ENCODE results near the gene DIS3L2. TPM values are rescaled to one million over a fixed set of nuclear protein-coding genes. Genes with fewer than 3 reads are reported as not detected.
"Not testable (repeated sequence)": the region's sequence is repeated elsewhere in the genome, so short reads cannot be mapped to it uniquely, and the experiment has no call there.

DIS3L2 gene
- total RNA-seq, 1 experiment from 2014 or later: 20.2 TPM

DNA sequence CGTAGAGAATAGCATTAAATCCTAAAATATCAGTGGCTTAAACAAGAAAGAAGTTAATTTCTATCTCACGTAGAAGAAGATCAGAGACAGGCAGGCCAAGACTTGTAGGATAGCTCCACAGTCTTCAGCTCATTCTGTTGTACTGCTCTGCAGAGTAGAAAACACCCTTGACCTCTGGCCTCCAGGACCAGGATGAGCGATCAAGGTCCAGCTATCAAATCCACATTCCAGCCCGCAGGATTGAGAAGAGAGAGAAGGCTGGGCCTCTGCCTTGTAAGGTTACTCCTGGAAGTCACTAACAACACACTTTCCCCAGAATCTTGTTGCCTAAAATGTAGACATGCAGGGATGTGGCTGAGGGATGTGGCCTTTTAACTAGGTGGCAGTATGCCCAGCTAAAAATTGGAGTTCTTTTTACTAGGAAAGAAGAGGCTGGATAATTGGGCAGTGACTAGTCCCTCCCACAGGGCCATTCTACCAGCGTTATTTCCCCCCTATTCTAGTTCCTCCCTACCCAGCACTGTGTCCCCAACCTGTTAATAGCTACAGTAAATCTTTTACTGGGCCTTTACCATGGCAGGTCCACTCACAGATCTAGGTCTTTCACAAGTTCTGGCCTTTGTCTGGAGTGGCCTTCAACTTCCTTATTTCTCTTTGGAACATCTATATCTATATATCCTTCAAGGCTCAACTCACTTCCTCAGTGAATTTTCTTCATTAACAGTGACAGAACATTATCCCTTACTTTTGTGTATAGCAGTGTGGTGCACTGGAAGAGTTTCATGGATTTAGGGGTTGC is 165.0 kb downstream of the DIS3L2 start:
- DNase-seq (ENCODE audit: low read depth): no peak
- in situ Hi-C loops (cut with HindIII; ENCODE audit: low pct_unique_long_range_greater_than_20kb, low sequenced_read_pairs): no loop called here

GRCh38 chr2:232129483-232129882 is 168.0 kb downstream of the DIS3L2 start:
- in situ Hi-C loops (cut with HindIII; ENCODE audit: low pct_unique_long_range_greater_than_20kb, low sequenced_read_pairs): no loop called here

DNA sequence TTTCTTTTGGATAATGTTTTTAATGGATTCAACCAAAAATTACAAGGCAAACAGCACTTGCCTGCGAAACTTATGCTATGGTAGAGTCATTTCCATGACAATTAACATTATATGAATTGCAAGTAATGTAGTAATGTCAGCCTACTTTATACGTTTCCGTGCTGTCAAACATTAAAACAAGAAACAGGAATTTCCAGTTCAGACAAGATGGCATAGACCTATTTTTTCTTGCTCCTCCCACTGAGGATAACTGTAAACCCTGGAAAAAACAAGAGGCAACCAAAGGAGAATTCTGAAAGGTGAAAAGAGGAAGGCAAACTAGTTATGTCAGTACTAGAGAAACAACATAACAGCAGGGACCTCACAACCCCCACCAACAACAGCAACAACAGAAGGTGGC is 170.7 kb downstream of the DIS3L2 start:
- in situ Hi-C loops (cut with HindIII; ENCODE audit: low pct_unique_long_range_greater_than_20kb, low sequenced_read_pairs): no loop called here

More at GRCh38 chr2:232129483-232129882, 168.0 kb downstream of the DIS3L2 start:
- DNase-seq (ENCODE audit: low read depth): no peak

DNA sequence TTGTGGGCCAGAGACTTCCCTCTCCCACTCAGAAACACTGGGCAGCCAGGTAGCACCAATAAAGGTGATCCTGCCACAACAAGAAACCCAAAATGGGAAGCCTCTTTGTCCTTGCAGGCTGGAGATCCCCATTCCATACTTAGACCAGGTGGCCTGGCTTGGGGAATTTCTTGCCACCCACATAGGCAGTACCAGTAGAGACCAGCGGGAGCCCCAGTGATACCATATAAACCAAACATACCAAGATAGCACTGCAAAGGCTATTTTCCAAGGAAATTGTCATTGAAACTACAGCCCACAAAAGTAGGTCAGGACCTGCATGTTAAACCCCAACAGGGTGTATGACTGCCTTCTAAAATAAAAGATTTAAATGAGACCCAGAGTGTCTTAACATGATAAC is 171.6 kb downstream of the DIS3L2 start:
- DNase-seq (ENCODE audit: low read depth): no peak
- in situ Hi-C loops (cut with HindIII; ENCODE audit: low pct_unique_long_range_greater_than_20kb, low sequenced_read_pairs): no loop called here

More for the DNA sequence above, 170.7 kb downstream of the DIS3L2 start:
- no peak for DNase-seq (ENCODE audit: low read depth)

DNA sequence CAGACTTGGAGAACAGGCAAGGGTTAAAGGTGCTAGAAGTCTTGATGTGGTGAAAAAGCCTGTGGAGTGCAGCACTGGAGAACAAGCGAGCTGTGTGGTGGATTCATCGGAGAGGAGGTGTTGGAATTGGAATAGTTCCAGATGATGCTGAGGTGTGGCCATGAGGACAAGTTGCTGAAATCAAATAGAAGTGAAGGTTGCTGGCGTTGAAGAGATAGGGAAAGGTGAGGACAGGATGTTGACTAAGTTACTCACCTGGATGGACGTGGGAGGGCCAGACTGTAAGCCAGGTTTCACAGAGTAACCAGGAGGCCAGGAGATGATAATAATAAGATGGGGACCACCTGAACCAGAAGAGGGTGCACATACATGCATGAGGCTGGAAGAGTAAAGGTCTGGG is 173.4 kb downstream of the DIS3L2 start:
- in situ Hi-C loops (cut with HindIII; ENCODE audit: low pct_unique_long_range_greater_than_20kb, low sequenced_read_pairs): no loop called here
- DNase-seq (ENCODE audit: low read depth): no peak

GRCh38 chr2:232137356-232138147 is 176.0 kb downstream of the DIS3L2 start:
- in situ Hi-C loops (cut with HindIII; ENCODE audit: low pct_unique_long_range_greater_than_20kb, low sequenced_read_pairs): no loop called here
- no peak for DNase-seq (ENCODE audit: low read depth)

GRCh38 chr2:232138441-232138840 is 176.9 kb downstream of the DIS3L2 start:
- in situ Hi-C loops (cut with HindIII; ENCODE audit: low pct_unique_long_range_greater_than_20kb, low sequenced_read_pairs): no loop called here
- no peak for DNase-seq (ENCODE audit: low read depth)

DNA sequence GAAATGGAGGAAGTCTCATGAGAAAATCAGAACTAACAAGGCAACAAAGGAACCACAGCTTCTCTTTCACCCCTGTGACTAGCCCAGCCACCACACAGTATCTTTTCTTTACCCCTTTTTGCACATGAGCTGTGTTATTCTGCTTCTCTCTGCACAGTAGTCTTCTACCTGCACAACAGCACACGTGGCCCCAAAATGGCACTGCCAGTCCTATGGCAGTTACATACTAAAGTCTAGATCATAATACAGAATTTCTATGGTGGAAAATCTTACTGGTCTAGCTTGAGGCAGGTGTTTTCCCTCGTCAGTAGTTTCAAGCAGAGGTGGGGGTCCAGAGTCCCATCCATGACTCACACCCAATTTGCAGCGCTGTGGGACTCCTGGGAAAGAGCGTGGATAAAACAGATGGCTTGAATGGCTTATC is 177.7 kb downstream of the DIS3L2 start:
- no peak for DNase-seq (ENCODE audit: low read depth)
- in situ Hi-C loops (cut with HindIII; ENCODE audit: low pct_unique_long_range_greater_than_20kb, low sequenced_read_pairs): no loop called here

DNA sequence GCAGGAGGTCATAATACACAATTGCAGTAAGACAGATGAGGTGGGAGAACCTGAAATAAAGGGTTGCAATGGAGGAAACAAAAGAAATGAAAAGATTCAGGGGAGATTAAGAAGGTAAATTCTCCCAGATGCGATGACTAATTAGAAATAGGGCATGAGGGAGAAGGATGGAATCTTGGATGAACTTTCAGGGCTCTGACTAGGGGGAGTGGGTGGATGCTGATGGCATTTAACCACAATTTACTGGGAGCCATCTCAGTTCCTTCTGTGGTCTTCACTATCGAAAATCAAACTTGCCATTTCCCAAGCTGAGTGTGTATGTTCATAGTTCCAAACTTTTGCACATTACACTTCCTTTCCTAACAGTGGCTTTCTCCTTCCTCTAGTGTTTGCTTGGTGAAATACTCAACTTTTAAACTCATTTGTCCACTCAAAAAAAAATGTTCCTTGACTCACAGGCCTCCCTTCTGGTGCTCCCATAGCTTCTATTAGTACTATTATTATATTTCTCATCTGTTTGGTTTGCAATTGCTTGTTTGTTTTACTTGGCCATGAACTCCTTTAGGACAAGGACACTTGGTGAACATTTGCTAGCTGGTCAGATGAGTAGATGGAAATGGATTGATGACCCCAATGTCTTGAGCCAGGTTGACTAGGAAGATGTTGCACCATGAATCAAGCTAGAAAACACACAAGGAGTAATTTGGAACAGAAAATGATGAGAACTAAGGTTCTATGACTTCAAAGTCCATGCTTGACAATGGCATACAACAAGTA is 178.5 kb downstream of the DIS3L2 start:
- no peak for DNase-seq (ENCODE audit: low read depth)
- in situ Hi-C loops (cut with HindIII; ENCODE audit: low pct_unique_long_range_greater_than_20kb, low sequenced_read_pairs): no loop called here

DNA sequence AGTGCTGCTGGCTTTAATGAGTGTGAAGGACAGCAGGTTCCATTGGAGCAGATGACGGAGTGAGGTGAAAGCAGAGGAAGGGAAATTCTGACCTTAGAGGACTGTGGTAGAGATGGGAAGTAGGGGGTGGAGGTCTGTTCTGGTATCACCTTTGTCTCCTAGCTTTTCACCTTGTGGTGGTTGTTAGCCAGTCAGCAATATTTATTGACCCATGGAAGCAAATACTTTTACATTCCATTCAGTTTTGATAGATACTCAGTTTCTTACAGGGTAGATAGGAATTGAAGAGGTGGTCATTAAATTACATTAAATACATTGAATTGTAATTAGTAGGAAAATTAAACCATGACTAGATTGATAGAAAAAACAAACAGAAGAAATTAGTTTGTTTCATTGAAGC is 180.1 kb downstream of the DIS3L2 start:
- in situ Hi-C loops (cut with HindIII; ENCODE audit: low pct_unique_long_range_greater_than_20kb, low sequenced_read_pairs): no loop called here
- no peak for DNase-seq (ENCODE audit: low read depth)

- in situ Hi-C loops (cut with HindIII; ENCODE audit: low pct_unique_long_range_greater_than_20kb, low sequenced_read_pairs): no loop called here
- DNase-seq (ENCODE audit: low read depth): peak; percentile 33
Measured at GRCh38 chr2:232142049-232142448, 180.5 kb downstream of the DIS3L2 start.

- no peak for DNase-seq (ENCODE audit: low read depth)
- in situ Hi-C loops (cut with HindIII; ENCODE audit: low pct_unique_long_range_greater_than_20kb, low sequenced_read_pairs): no loop called here
Measured at GRCh38 chr2:232142502-232142901, 181.0 kb downstream of the DIS3L2 start.

- in situ Hi-C loops (cut with HindIII; ENCODE audit: low pct_unique_long_range_greater_than_20kb, low sequenced_read_pairs): no loop called here
- DNase-seq (ENCODE audit: low read depth): no peak
Measured at GRCh38 chr2:232146294-232146693, 184.8 kb downstream of the DIS3L2 start.

GRCh38 chr2:232147440-232148077 is 186.0 kb downstream of the DIS3L2 start:
- no peak for DNase-seq (ENCODE audit: low read depth)
- in situ Hi-C loops (cut with HindIII; ENCODE audit: low pct_unique_long_range_greater_than_20kb, low sequenced_read_pairs): no loop called here

DNA sequence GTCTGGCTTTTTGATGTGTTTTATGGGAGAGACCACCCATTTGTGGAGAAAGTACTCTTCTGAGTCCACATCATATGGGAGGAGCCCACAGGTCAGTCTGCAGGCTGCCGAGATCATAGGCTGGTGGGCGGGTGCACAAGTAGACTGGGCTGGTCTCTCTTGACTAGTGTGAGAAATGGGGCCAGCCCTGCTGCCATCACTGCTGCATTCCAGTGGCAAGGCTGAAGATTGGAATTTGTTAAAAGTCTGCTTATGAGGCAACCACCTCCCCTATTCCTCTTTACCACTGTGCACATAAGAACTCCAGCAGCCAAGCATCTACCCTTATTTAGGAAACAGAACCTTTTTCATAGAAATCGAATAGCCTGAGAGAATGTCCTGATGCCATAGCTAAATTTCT is 200.7 kb downstream of the DIS3L2 start:
- in situ Hi-C loops (cut with HindIII; ENCODE audit: low pct_unique_long_range_greater_than_20kb, low sequenced_read_pairs): no loop called here

GRCh38 chr2:232170396-232170795 is 208.9 kb downstream of the DIS3L2 start:
- in situ Hi-C loops (cut with HindIII; ENCODE audit: low pct_unique_long_range_greater_than_20kb, low sequenced_read_pairs): no loop called here
- DNase-seq (ENCODE audit: low read depth): no peak

More for the DNA sequence above, 200.7 kb downstream of the DIS3L2 start:
- no peak for DNase-seq (ENCODE audit: low read depth)

- DNase-seq (ENCODE audit: low read depth): no peak
- in situ Hi-C loops (cut with HindIII; ENCODE audit: low pct_unique_long_range_greater_than_20kb, low sequenced_read_pairs): no loop called here
Measured at GRCh38 chr2:232174662-232175061, 213.1 kb downstream of the DIS3L2 start.

DNA sequence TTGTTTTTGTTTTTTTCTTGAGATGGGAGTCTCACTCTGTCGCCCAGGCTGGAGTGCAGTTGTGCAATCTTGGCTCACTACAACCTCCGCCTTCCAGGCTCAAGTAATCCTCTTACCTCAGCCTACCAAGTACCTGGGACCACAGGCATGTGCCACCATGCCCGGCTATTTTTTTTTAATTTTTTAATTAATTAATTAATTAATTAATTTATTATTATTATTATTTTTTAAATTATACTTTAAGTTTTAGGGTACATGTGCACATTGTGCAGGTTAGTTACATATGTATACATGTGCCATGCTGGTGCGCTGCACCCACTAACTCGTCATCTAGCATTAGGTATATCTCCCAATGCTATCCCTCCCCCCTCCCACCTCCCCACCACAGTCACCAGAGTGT is 215.1 kb downstream of the DIS3L2 start:
- in situ Hi-C loops (cut with HindIII; ENCODE audit: low pct_unique_long_range_greater_than_20kb, low sequenced_read_pairs); DNase-seq (ENCODE audit: low read depth): not testable (repeated sequence)
